Smooth muscle cell (in vitro differentiated cells): ENCODE measurements around the gene C2orf49. TPM values are rescaled to one million over a fixed set of nuclear protein-coding genes. Genes with fewer than 3 reads are reported as not detected.
"Not testable (repeated sequence)": the region's sequence is repeated elsewhere in the genome, so short reads cannot be mapped to it uniquely, and the experiment has no call there.

Source experiments
- DNase-seq: peaks from one replicate; lab custom pipeline; 2025; ENCODE audit not compliant: unreplicated experiment; lab: John Stamatoyannopoulos, UW
- H2AFZ ChIP-seq: fragments of 200-600 bp; sonication (generic); 2 replicates; pipeline ENCODE4 v1.6.0; 2016; ENCODE audit warnings: antibody characterized with exemption, low read depth, mild to moderate bottlenecking
- H3F3A ChIP-seq: fragments of 200-600 bp; sonication (generic); 2 replicates; pipeline ENCODE4 v1.6.0; 2017; ENCODE audit warnings: antibody characterized with exemption, low read depth
- H3K27ac ChIP-seq: fragments of 200-600 bp; sonication (generic); 2 replicates; pipeline ENCODE4 v1.5.1; 2016; ENCODE audit warnings: low read depth, mild to moderate bottlenecking
- H3K27me3 ChIP-seq: fragments of 200-600 bp; sonication (generic); 2 replicates; pipeline ENCODE4 v1.6.1; 2016; ENCODE audit warnings: low read depth, mild to moderate bottlenecking
- H3K36me3 ChIP-seq: fragments of 200-600 bp; sonication (generic); 2 replicates; pipeline ENCODE4 v1.5.1; 2016; ENCODE audit warnings: low read depth
- H3K4me1 ChIP-seq: fragments of 200-600 bp; sonication (generic); 2 replicates; pipeline ENCODE4 v1.5.1; 2016; ENCODE audit warnings: low read depth
- H3K4me2 ChIP-seq: fragments of 200-600 bp; sonication (generic); 2 replicates; pipeline ENCODE4 v1.6.0; 2016; ENCODE audit warnings: mild to moderate bottlenecking
- H3K4me3 ChIP-seq: fragments of 200-600 bp; sonication (generic); 2 replicates; pipeline ENCODE4 v1.5.1; 2016; ENCODE audit warnings: mild to moderate bottlenecking
- H3K79me2 ChIP-seq: fragments of 200-600 bp; sonication (generic); 2 replicates; pipeline ENCODE4 v1.6.0; 2016; ENCODE audit warnings: low read depth, mild to moderate bottlenecking
- H3K9ac ChIP-seq: fragments of 200-600 bp; sonication (generic); 2 replicates; pipeline ENCODE4 v1.6.0; 2016; ENCODE audit warnings: low read depth
- H3K9me3 ChIP-seq: fragments of 200-600 bp; sonication (generic); replicated peaks from 2 replicates; pipeline ENCODE4 v1.5.1; 2016; ENCODE audit warnings: low read depth
- H4K20me1 ChIP-seq: fragments of 200-600 bp; sonication (generic); 2 replicates; pipeline ENCODE4 v1.6.0; 2016; ENCODE audit warnings: low read depth
- WGBS: methylation state at CpG from one replicate; pipeline ENCODE4 v1.1.7; 2016; ENCODE audit warnings: low lambda C conversion rate; 5-methylcytosine and 5-hydroxymethylcytosine counted together
- polyA plus RNA-seq: library from polyadenylated mRNA; unstranded; fragments of >200 nt; fragmentation: Nextera tagmentation; extraction: Ambion mirVana; gene quantifications from 2 replicates; pipeline ENCODE4 v1.2.1, GENCODE V29; 2016
- total RNA-seq: library from RNA; depleted of rRNA; stranded (reverse); fragments of >200 nt; gene quantifications from 2 replicates; pipeline ENCODE4 v1.2.3, GENCODE V29; 2014
- TF ChIP-seq, protein P1 (sequence below): fragments of 200-600 bp; sonication (generic); IDR thresholded peaks from 2 replicates; pipeline ENCODE4 v1.5.1; 2017; ENCODE audit warnings: borderline replicate concordance, mild to moderate bottlenecking, antibody characterized with exemption; ENCODE audit not compliant: insufficient read depth, poor library complexity, severe bottlenecking

C2orf49 gene
- total and polyA plus RNA-seq, 2 experiments from 2014 or later: 17.9 to 37.7 TPM

- Histone ChIP-seq H3K79me2 (peaks cover 72% of the 10 kb centered on the region), H3K4me3 (no peak overlapping the region), H3K9ac (no peak overlapping the region), H3F3A (peaks cover 14% of the 10 kb centered on the region), H3K4me1 (peaks cover 20% of the 10 kb centered on the region), H3K27me3 (no peaks in the 10 kb centered on the region), H3K36me3 (no peaks in the 10 kb centered on the region), H3K9me3 (no peaks in the 10 kb centered on the region), H3K27ac (peak overlapping the region; percentile 99), H3K4me2 (peak overlapping the region; percentile 80), H4K20me1 (peaks cover 33% of the 10 kb centered on the region), H2AFZ (no peak overlapping the region)
- no peak for DNase-seq
- TF ChIP-seq, protein P1, sequence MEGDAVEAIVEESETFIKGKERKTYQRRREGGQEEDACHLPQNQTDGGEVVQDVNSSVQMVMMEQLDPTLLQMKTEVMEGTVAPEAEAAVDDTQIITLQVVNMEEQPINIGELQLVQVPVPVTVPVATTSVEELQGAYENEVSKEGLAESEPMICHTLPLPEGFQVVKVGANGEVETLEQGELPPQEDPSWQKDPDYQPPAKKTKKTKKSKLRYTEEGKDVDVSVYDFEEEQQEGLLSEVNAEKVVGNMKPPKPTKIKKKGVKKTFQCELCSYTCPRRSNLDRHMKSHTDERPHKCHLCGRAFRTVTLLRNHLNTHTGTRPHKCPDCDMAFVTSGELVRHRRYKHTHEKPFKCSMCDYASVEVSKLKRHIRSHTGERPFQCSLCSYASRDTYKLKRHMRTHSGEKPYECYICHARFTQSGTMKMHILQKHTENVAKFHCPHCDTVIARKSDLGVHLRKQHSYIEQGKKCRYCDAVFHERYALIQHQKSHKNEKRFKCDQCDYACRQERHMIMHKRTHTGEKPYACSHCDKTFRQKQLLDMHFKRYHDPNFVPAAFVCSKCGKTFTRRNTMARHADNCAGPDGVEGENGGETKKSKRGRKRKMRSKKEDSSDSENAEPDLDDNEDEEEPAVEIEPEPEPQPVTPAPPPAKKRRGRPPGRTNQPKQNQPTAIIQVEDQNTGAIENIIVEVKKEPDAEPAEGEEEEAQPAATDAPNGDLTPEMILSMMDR: no peak
- 75% methylated on average over 5 of the region's 5 CpGs for WGBS
These were observed 14.2 kb upstream of the C2orf49 start for GRCh38 chr2:105323111-105323510.

GRCh38 chr2:105324101-105324500 is 13.2 kb upstream of the C2orf49 start:
- Histone ChIP-seq H2AFZ (no peak overlapping the region), H3K4me3 (no peak overlapping the region), H3K27ac (peak overlapping the region; percentile 99), H3K9me3 (no peaks in the 10 kb centered on the region), H3K9ac (peak overlapping the region; percentile 85), H3F3A (peaks cover 14% of the 10 kb centered on the region), H3K4me1 (peaks cover 20% of the 10 kb centered on the region), H3K79me2 (peaks cover 72% of the 10 kb centered on the region), H4K20me1 (peaks cover 23% of the 10 kb centered on the region), H3K4me2 (peak overlapping the region; percentile 80), H3K36me3 (no peaks in the 10 kb centered on the region), H3K27me3 (no peaks in the 10 kb centered on the region)
- 85% methylated on average over 4 of the region's 4 CpGs for WGBS
- no peak for DNase-seq
- TF ChIP-seq, protein P1: no peak

GRCh38 chr2:105324732-105325131 is 12.6 kb upstream of the C2orf49 start:
- Histone ChIP-seq H3K9ac (peak overlapping the region; percentile 91), H3K27me3 (no peaks in the 10 kb centered on the region), H4K20me1 (peaks cover 19% of the 10 kb centered on the region), H3K79me2 (peaks cover 69% of the 10 kb centered on the region), H3F3A (peaks cover 14% of the 10 kb centered on the region), H3K4me1 (peaks cover 20% of the 10 kb centered on the region), H3K36me3 (no peaks in the 10 kb centered on the region), H3K9me3 (no peaks in the 10 kb centered on the region), H2AFZ (no peak overlapping the region), H3K4me3 (no peak overlapping the region), H3K27ac (peak overlapping the region; percentile 99), H3K4me2 (peak overlapping the region; percentile 80)
- no peak for DNase-seq
- WGBS: 2% methylated on average over 4 of the region's 4 CpGs
- TF ChIP-seq, protein P1: no peak

GRCh38 chr2:105325389-105325963 is 11.9 kb upstream of the C2orf49 start:
- Histone ChIP-seq H3K4me2 (peak overlapping the region; percentile 80), H3K27ac (peak overlapping the region; percentile 99)

DNA sequence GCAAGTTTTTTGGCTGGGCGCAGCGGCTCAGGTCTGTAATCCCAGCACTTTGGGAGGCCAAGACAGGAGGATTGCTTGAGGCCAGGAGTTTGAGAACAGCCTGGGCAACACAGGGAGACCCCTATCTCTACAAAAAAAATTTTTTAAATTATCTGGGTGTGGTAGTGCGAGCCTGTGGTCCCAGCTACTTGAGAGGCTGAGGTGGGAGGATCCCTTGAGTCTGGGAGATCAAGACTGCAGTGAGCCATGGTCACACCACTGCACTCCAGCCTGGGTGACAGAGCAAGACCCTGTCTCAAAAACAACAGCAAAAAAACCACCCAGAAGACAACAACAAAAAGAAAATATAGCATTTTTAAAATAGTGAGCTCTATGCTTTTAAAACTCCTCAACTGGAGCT is 10.1 kb upstream of the C2orf49 start:
- H4K20me1 ChIP-seq, H2AFZ ChIP-seq, H3K27me3 ChIP-seq, DNase-seq, H3K9me3 ChIP-seq, H3K9ac ChIP-seq, H3K36me3 ChIP-seq, H3K4me3 ChIP-seq: not testable (repeated sequence)
- H3F3A ChIP-seq: peaks cover 14% of the 10 kb centered on the region
- peak overlapping the region; percentile 99 for H3K27ac ChIP-seq
- peaks cover 51% of the 10 kb centered on the region for H3K79me2 ChIP-seq
- H3K4me1 ChIP-seq: peaks cover 23% of the 10 kb centered on the region
- H3K4me2 ChIP-seq: peak overlapping the region; percentile 39
- 98% methylated on average over 3 of the region's 3 CpGs for WGBS

More at GRCh38 chr2:105325389-105325963, 11.9 kb upstream of the C2orf49 start:
- Histone ChIP-seq H3K9ac (peak overlapping the region; percentile 91), H3K27me3 (no peaks in the 10 kb centered on the region), H4K20me1 (peaks cover 13% of the 10 kb centered on the region), H3K4me3 (no peak overlapping the region), H3K79me2 (peaks cover 68% of the 10 kb centered on the region), H3F3A (peaks cover 14% of the 10 kb centered on the region), H3K4me1 (peaks cover 25% of the 10 kb centered on the region), H2AFZ (no peak overlapping the region), H3K36me3 (no peaks in the 10 kb centered on the region), H3K9me3 (no peaks in the 10 kb centered on the region)
- DNase-seq: no peak
- TF ChIP-seq, protein P1: no peak
- 34% methylated on average over 3 of the region's 3 CpGs for WGBS
